ENCODE results near the gene CARMIL1.

CARMIL1 gene

GRCh38 chr6:25446830-25447569 is 167.8 kb downstream of the CARMIL1 start:
- TF ChIP-seq GATA2 (IDR thresholded peaks at IDR 0.05; ENCODE audit: low read depth, low read length), result no peak
- TF ChIP-seq GATA3 (IDR thresholded peaks at IDR 0.05; ENCODE audit: low read depth, low read length), result no peak

GRCh38 chr6:25447570-25447929 is 168.4 kb downstream of the CARMIL1 start:
- TF ChIP-seq GATA2 (IDR thresholded peaks at IDR 0.05; ENCODE audit: low read depth, low read length) (no peak), GATA3 (IDR thresholded peaks at IDR 0.05; ENCODE audit: low read depth, low read length) (no peak)

GRCh38 chr6:25448965-25449538 is 169.9 kb downstream of the CARMIL1 start:
- TF ChIP-seq GATA3 (IDR thresholded peaks at IDR 0.05; ENCODE audit: low read depth, low read length) (no peak), GATA2 (IDR thresholded peaks at IDR 0.05; ENCODE audit: low read depth, low read length) (no peak)

GRCh38 chr6:25449774-25450173 is 170.6 kb downstream of the CARMIL1 start:
- TF ChIP-seq GATA3 (IDR thresholded peaks at IDR 0.05; ENCODE audit: low read depth, low read length) (no peak), GATA2 (IDR thresholded peaks at IDR 0.05; ENCODE audit: low read depth, low read length) (no peak)

- no peak for TF ChIP-seq GATA2 (IDR thresholded peaks at IDR 0.05; ENCODE audit: low read depth, low read length)
- no peak for TF ChIP-seq GATA3 (IDR thresholded peaks at IDR 0.05; ENCODE audit: low read depth, low read length)
Observed at GRCh38 chr6:25450469-25451198, 171.5 kb downstream of the CARMIL1 start.

- no peak for TF ChIP-seq GATA3 (IDR thresholded peaks at IDR 0.05; ENCODE audit: low read depth, low read length)
- no peak for TF ChIP-seq GATA2 (IDR thresholded peaks at IDR 0.05; ENCODE audit: low read depth, low read length)
Observed at GRCh38 chr6:25452031-25452430, 172.9 kb downstream of the CARMIL1 start.

GRCh38 chr6:25453288-25453687 is 174.1 kb downstream of the CARMIL1 start:
- no peak for TF ChIP-seq GATA3 (IDR thresholded peaks at IDR 0.05; ENCODE audit: low read depth, low read length)
- no peak for TF ChIP-seq GATA2 (IDR thresholded peaks at IDR 0.05; ENCODE audit: low read depth, low read length)

- TF ChIP-seq GATA3 (IDR thresholded peaks at IDR 0.05; ENCODE audit: low read depth, low read length) (no peak), GATA2 (IDR thresholded peaks at IDR 0.05; ENCODE audit: low read depth, low read length) (no peak)
Observed at GRCh38 chr6:25454136-25454535, 175.0 kb downstream of the CARMIL1 start.

GRCh38 chr6:25456249-25457040 is 177.3 kb downstream of the CARMIL1 start:
- TF ChIP-seq GATA2 (IDR thresholded peaks at IDR 0.05; ENCODE audit: low read depth, low read length), result no peak
- TF ChIP-seq GATA3 (IDR thresholded peaks at IDR 0.05; ENCODE audit: low read depth, low read length), result no peak

GRCh38 chr6:25457516-25457915 is 178.3 kb downstream of the CARMIL1 start:
- TF ChIP-seq GATA2 (IDR thresholded peaks at IDR 0.05; ENCODE audit: low read depth, low read length) (no peak), GATA3 (IDR thresholded peaks at IDR 0.05; ENCODE audit: low read depth, low read length) (no peak)

GRCh38 chr6:25458485-25458884 is 179.3 kb downstream of the CARMIL1 start:
- TF ChIP-seq GATA3 (IDR thresholded peaks at IDR 0.05; ENCODE audit: low read depth, low read length) (no peak), GATA2 (IDR thresholded peaks at IDR 0.05; ENCODE audit: low read depth, low read length) (no peak)

GRCh38 chr6:25462235-25462897 is 183.2 kb downstream of the CARMIL1 start:
- no peak for TF ChIP-seq GATA3 (IDR thresholded peaks at IDR 0.05; ENCODE audit: low read depth, low read length)

GRCh38 chr6:25463441-25463840 is 184.3 kb downstream of the CARMIL1 start:
- no peak for TF ChIP-seq GATA3 (IDR thresholded peaks at IDR 0.05; ENCODE audit: low read depth, low read length)
- TF ChIP-seq GATA2 (IDR thresholded peaks at IDR 0.05; ENCODE audit: low read depth, low read length), result no peak

- TF ChIP-seq GATA2 (IDR thresholded peaks at IDR 0.05; ENCODE audit: low read depth, low read length) (no peak), GATA3 (IDR thresholded peaks at IDR 0.05; ENCODE audit: low read depth, low read length) (no peak)
Observed at GRCh38 chr6:25464225-25464624, 185.1 kb downstream of the CARMIL1 start.

All from SH-SY5Y (cell line).